Measurements from ENCODE around the gene MYBPC1.
"Not testable (repeated sequence)": the region's sequence is repeated elsewhere in the genome, so short reads cannot be mapped to it uniquely, and the experiment has no call there.

The MYBPC1 gene

DNA sequence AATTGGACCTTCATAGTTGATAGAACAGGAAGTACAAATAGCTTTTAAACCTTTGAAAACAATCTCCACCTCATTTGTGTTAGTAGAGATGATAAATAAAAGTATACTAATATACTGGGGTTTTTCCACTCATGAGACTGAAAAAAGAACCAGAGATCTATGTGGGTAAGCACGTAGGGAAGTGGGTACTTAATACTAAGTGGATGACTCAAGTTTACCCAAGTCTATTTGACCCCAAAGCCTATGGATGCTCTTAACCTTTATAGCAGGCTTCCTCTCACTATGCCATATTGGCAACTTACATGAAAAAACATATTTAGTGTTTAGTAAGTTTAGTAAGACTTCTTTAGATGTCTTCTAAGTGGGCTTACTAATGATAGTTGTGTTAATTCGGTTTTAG, 53.4 kb downstream of the MYBPC1 start:
- FAIRE-seq (no peak), DNase-seq (ENCODE audit: extremely low spot score, insufficient read length, low read depth) (no peak)

DNA sequence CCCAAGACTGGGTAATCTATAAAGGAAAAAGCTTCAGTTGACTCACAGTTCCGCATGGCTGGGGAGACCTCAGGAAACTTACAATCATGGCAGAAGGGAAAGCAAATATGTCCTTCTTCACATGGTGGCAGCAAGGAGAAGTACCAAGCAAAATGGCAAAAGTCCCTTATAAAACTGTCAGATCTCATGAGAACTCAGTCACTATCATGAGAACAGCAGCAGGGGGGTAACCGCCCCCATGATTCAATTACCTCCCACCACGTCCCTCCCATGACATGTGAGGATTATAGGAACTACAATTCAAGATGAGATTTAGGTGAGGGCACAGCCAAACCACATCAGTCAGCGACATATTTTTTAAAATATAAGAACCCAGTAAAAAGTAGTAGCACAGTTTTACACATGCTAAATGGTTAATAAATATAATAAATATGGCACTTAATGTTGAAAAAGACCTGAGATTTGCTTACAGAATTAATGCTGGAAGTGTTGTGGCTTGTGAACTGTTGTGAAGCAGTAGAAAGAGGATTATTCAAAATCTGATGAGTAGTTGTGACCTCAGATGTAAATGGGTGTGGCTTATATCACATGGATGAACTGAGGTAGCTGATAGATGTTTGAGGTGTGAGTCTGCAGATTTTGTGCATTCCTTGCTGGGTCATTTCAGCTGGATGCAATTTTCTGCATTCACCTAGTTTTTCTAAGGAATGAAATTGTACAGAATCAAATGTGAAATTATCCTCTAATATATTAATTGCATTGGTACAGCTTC, 55.8 kb downstream of the MYBPC1 start:
- FAIRE-seq (no peak), DNase-seq (ENCODE audit: extremely low spot score, insufficient read length, low read depth) (no peak)

DNA sequence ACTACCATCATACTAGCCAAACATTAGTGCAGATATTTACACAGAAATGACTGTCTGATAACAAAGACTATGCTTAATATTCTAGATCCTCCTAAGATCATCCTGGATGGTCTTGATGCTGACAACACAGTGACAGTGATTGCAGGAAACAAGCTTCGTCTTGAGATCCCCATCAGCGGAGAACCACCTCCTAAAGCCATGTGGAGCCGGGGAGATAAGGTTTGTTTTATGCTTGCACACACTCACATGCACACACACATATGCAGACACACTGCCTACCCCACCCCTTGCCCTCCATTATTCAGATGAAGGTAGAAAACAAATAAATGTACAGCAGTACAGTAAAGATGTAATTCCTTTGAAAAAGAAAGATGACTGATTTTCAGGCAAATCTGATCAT, 58.3 kb downstream of the MYBPC1 start:
- no peak for DNase-seq (ENCODE audit: extremely low spot score, insufficient read length, low read depth)

DNA sequence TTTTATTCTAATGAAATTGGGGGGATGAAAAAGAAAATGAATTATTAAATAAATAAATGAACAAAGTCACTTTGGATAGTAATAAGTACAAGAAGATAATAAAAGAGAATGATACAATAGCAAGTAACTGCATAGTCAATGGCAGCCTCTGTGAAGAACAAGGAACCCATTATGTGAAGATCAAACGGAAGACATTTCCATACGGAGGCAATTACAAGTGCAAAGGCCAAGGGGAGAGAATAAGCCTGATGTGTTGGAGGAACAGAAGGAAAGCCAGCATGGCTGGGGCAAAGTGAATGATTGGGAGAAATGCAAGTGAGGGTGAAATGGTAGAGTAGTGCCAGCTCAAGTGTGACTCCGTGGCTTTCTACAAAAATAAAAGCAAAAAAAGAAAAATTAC, 58.7 kb downstream of the MYBPC1 start:
- DNase-seq (ENCODE audit: extremely low spot score, insufficient read length, low read depth) (no peak), FAIRE-seq (no peak)

More for the DNA sequence above, 58.3 kb downstream of the MYBPC1 start:
- FAIRE-seq = no peak

DNA sequence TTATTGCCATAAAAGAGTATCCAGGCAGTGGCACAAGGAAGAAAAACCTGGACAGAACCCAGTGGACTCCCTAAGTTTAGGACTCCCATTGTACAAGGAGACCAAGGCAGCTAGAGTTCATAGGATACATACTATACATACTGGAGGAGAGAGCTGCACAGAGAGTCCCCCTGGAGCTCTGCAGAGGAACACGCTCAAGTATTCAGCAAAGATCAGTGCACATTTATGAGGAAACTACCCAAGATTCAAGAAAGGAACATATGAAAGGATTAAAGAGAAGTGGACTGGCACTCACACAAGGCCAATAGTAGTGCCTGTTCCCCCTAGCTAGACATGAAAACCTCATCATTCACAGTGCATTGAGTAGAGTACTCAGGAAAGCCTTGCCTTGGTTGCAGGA, 59.7 kb downstream of the MYBPC1 start:
- DNase-seq (ENCODE audit: extremely low spot score, insufficient read length, low read depth) (no peak), FAIRE-seq (no peak)

DNA sequence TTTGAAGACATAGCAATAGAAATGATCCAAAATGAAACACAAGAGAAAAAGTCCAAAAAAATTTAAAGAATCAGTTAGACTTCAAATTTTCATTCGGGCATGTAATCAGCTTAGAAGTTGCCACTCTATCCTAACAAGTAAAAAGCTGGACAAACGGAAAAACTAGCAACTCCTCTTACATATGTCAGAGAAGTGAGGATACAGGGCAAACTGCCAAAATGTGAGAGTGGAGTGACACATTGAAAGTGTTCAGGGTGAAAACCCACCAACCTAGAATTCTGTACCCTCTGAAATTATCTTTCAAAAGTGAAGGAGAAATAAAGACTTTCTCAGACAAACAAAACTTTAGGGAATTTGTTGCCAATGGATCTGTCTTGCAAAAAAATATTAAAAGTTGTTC, 60.6 kb downstream of the MYBPC1 start:
- DNase-seq (ENCODE audit: extremely low spot score, insufficient read length, low read depth) = no peak
- FAIRE-seq = no peak

DNA sequence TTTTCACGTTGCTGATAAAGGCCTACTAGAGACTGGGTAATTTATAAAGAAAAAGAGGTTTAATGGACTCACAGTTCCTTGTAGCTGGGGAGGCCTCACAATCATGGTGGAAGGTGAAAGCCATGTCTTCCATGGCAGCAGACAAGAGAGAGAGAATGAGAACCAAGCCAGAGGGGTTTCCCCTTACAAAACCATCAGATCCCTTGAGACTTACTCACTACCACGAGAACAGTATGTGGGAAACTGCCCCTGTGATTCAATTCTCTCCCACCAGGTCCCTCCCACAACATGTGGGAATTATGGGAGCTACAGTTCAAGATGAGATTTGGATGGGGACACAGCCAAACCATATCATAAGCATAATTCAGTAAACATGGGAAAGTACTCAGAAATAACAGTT, 65.9 kb downstream of the MYBPC1 start:
- FAIRE-seq; DNase-seq (ENCODE audit: extremely low spot score, insufficient read length, low read depth): not testable (repeated sequence)

DNA sequence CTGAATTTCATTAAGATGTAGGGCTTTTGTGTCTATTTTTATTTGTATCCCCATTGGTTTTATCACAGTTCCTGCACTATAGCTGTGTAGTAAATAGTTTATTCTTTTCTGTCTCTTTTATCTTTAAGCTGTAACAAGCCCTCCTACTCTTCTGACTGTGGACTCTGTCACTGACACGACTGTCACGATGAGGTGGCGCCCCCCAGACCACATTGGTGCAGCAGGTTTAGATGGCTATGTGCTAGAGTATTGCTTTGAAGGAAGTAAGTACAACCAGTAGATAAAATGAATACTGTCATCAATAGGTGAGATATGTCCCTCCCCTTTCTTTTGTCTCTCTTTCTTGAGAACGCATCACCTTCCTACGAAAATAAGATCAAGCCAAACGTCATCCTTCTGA, 68.5 kb downstream of the MYBPC1 start:
- DNase-seq (ENCODE audit: extremely low spot score, insufficient read length, low read depth) (no peak), FAIRE-seq (no peak)

DNA sequence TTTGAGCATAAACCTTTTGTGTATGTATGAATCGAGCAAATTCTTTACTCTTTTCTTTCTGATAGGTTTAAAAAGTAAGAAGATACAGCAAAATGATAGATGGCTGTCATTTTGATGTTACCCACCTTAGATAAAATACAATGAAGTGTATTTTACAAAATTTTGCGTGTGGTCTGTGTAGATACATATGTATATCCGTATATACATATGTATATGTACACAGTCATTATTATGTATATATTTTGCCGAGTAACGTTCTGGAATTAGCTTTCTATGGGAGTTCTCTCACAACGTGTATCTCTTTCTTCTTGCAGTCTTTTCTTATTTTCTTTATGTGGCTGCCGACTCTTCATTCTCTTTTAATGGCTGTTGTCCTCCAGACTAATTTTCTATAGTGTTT, 70.2 kb downstream of the MYBPC1 start:
- FAIRE-seq (no peak), DNase-seq (ENCODE audit: extremely low spot score, insufficient read length, low read depth) (no peak)

DNA sequence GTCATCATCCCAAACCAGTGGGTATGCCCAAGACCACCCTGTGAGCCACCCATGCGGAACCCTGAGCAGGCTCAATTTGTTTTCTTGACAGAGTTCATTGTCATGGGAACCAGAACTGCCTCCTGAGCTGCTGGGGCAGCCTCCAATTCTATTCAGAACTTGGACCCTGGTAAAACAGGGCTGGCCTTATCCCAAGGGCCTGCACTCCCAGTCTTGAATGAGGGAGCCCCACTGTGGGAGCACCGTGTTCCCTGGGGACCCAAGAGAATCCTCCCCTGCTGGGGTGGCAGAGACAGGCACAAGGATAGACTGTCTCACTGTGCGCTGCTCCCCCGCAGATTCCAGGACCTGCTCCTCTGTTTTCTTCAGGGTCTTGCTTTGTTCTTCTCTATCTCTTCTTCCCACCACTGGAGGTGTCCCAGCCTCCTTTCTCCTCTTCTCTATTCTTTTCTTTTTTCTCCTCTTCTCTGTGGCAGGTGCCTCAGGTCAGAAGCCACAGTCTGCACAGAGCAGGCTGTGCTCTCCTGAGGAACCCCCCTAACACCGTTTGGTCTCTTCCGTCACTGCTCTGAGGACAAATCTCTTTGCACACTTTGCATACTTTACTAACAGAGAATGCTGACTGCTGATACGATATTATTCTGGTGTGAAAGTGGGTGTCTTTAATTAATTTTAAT, 71.4 kb downstream of the MYBPC1 start:
- FAIRE-seq (no peak), DNase-seq (ENCODE audit: extremely low spot score, insufficient read length, low read depth) (no peak)

DNA sequence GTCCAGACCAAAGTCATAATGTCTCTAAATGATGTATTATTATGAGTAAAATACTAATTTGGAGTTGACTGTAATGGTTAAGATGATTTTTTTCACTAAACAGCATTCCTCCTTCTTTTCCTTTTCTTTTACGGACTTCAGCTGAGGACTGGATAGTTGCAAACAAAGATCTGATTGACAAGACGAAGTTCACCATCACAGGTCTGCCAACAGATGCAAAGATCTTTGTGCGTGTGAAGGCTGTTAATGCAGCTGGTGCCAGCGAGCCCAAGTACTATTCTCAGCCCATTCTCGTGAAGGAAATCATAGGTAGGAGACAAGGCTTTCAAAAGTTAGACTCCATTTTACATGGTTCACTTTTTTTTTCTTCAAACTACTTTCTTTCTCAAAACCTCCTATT, 72.8 kb downstream of the MYBPC1 start:
- FAIRE-seq = no peak

DNA sequence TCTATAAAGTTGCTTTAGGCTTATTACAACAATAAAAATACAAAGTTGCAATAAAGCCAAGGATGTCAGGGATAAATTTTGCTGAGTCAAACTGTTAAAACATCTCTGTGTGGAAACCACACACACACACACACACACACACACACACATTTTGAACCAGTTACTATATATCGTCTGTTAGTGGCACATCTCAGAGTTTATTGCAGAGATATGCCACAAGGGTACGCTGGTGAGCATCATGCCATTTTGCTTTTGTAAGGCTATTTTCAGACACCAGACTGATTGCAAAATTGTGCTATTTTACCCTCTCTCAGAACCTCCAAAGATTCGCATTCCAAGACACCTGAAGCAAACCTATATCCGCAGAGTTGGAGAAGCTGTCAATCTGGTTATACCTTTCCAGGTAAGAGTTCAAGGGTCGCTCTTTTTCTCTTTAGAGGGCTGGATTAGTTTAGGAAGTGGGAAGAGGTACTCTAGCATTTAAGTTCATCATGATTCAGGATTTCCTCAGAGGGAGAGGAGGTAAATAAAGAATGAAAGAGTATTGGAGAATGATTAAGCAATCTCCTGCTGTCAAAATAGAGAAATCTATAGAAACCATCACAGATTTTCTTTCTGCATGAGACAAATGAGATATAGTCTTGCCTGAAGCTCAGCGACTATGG, 75.4 kb downstream of the MYBPC1 start:
- FAIRE-seq = no peak

More for the DNA sequence above, 72.8 kb downstream of the MYBPC1 start:
- no peak for DNase-seq (ENCODE audit: extremely low spot score, insufficient read length, low read depth)

DNA sequence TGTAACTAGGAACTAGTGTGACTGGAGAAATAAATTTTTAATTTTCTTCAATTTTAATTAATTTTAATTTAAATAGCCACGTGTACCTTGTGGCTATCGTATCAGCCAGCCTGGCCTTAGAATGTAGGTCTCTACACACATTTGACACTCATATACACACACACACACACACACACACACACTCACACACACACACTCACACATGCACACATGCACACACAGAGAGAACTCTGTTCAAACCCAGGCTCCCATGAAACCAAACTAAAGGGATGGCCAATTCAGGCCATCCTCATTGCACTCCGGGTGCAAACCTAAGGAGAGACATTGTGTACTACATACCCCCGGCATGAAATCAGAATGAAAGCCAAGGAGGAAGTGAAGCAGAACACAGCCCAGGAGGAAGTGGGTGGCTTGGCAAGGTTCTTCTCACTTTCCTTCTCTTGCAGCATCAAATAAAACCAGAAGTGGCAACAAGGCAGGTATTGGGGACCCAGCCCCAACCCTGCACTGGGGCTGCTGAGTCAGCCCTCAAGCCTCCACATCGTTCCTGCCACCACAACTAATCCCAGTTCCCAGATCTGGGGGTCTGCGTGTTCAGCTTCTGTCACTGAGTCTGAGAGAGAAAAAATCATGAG, 76.5 kb downstream of the MYBPC1 start:
- FAIRE-seq (peak; percentile 93), DNase-seq (ENCODE audit: extremely low spot score, insufficient read length, low read depth) (peak; percentile 20)

More for the DNA sequence above, 75.4 kb downstream of the MYBPC1 start:
- no peak for DNase-seq (ENCODE audit: extremely low spot score, insufficient read length, low read depth)

DNA sequence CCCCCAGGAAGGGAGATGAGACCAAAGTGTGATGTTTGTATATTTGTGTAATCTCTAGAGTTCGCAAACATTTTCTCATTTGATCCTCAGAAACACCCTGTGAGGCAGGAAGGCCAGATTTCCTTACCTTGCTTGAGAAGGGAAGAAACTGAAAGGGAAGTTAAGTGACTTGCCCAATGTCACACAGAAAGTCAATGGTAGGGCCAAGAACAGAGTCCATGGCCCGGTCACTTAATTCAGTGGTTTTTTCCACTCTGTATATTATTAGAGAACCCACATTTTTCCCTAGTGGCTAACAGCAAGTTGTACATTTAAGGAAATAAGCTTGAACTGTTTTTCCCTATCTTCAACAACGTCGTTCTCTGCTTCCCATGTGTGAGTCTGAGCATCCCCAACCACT, 77.1 kb downstream of the MYBPC1 start:
- DNase-seq (ENCODE audit: extremely low spot score, insufficient read length, low read depth) = no peak
- no peak for FAIRE-seq

DNA sequence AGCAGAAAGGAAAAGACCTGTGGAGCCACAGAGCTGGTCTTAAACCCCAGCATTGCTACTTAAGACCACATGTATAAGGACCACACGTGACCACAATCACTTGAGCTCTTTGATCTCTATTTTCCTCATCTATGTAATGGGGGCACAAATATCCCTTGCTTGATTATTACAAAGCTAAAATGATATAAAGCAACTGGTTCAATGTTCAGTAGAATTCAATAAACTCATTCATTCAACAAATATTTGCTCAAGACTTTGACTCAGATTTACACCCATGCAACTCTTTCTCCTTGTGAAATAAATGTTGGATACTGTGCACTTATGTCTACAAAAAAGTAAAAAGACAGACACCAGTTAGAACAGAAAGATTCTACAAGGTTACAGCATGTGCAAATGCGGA, 80.8 kb downstream of the MYBPC1 start:
- DNase-seq (ENCODE audit: extremely low spot score, insufficient read length, low read depth) = no peak
- FAIRE-seq = no peak

DNA sequence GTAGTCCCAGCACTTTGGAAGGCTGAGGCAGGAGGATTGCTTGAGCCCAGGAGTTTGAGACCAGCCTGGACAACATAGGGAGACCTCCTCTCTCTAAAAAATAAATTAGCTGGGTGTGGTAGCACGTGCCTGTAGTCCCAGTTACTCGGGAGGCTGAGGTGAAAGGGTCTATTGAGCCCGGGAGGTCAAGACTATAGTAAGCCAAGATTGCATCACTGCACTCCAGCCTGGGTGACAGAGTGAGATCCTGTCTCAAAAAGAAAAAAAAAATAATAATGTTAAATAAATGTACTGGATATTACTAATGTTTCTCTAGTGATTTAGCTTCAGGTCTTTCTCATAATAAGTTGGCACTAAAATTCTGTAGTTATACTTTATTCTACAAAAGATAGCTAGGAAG, 81.7 kb downstream of the MYBPC1 start:
- FAIRE-seq; DNase-seq (ENCODE audit: extremely low spot score, insufficient read length, low read depth): not testable (repeated sequence)

DNA sequence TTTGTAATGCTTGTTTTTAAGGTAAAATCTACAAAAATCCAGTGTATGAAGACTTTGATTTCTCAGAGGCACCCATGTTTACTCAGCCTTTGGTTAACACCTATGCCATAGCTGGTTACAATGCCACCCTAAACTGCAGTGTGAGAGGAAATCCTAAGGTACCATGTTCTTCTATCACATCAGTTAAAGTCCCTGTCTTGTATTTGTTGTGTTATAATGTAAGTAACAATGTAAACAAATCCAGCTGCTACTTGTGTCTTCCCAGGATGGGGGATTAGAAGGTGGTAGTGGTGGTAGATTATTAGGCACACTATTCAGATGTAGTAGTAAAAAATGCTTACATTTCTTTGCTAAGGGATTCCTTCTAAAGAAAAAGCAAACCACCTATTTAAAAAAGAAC, 83.3 kb downstream of the MYBPC1 start:
- FAIRE-seq = no peak
- no peak for DNase-seq (ENCODE audit: extremely low spot score, insufficient read length, low read depth)

DNA sequence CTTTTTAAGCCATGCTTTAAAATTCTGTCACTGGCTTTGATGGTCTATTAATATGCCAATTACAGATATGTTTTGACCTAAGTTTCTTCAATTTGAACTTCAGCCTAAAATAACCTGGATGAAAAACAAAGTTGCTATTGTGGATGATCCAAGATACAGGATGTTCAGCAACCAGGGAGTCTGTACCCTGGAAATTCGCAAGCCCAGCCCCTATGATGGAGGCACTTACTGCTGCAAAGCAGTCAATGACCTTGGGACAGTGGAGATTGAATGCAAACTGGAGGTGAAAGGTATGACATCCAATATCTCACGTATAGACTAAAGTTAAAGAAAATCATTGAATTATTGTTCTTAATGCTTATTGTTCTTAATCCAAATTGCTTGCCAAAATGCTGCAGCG, 85.5 kb downstream of the MYBPC1 start:
- FAIRE-seq (no peak), DNase-seq (ENCODE audit: extremely low spot score, insufficient read length, low read depth) (no peak)

DNA sequence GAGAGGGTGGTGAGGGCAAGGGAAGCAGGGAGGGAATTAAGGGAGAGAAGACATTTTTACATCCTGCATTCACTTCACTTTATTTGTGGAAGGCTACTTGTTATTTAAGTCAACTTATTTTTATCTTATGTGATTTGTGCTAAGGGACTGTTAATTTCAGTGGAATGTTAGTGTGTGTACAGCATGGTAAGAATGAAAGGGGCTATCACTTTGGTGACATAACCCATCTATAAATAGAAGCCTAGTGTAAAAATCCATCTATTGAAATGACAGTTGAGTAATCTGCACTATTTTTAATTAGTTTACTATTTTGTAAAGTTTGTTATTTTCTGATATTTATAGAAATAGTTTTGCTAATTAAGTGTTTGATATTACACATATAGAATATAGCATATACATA, 85.9 kb downstream of the MYBPC1 start:
- FAIRE-seq (no peak), DNase-seq (ENCODE audit: extremely low spot score, insufficient read length, low read depth) (no peak)

DNA sequence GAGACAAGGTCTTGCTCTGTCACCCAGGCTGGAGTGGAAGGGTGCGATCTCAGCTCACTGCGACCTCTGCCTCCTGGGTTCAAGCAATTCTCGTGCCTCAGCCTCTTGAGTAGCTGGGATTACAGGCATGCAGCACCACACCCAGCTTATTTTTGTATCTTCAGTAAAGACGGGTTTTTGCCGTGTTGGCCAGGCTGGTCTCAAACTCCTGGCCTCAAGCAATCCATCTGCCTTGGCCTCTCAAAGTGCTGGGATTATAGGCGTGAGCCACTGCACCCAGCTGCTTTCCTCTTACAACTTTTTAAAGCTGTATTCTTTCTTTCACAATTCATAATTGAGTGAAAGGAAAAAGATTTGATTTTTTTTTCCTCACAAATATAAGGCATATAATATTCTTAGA, 86.9 kb downstream of the MYBPC1 start:
- not testable (repeated sequence) for DNase-seq (ENCODE audit: extremely low spot score, insufficient read length, low read depth); FAIRE-seq

DNA sequence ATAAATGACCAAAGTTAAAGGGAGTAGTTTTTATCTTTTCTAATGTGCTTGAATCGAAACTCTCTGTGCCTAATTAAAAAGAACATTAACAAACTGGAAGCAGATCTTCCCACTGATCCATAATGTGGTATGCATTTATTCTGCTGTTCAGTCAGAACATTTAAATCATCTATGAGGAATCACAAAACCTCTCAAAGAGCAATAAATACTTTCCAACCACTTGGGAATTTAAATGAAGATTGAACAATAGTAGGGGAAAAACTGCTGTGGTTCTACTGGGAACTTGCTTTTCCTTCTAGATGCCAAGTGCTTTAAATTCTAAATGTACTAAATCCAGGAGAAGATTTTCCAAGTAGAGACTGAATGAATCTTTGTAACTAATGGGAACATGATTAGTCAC, 90.3 kb downstream of the MYBPC1 start:
- no peak for FAIRE-seq
- DNase-seq (ENCODE audit: extremely low spot score, insufficient read length, low read depth) = no peak
